NT2/D1 (cell line): ENCODE data around the gene TMPRSS11A.

Experiments
- SUZ12 ChIP-seq: IDR thresholded peaks from 2 replicates; pipeline ENCODE4 v1.6.1; 2011; ENCODE audit not compliant: insufficient read length, insufficient read depth; ENCODE audit errors: extremely low read depth
- YY1 ChIP-seq: IDR thresholded peaks from 2 replicates; pipeline ENCODE4 v1.6.1; 2011; ENCODE audit not compliant: insufficient read length, insufficient read depth
- ZNF274 ChIP-seq: IDR thresholded peaks from 2 replicates; pipeline ENCODE4 v1.6.1; 2011; ENCODE audit warnings: mild to moderate bottlenecking, low read depth, low read length

DNA sequence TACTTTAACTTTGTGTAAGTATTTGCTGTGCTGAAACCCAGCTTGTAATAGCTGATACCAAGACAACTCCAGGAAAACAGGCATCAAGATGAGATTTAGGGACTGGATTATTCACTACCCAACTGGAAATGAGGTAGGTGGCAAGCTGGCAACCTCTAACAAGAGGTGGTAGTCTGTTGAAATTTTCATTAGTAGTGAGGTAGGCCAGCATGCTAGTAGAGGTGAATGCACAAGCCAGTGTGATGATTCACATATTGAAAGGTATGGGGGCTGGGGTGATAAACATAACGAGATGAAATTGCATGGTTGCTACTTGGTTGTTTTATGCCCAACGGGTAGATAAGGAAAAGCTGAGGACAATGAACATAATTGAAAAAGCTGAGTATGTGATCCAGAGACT lies 71.0 kb downstream of the TMPRSS11A start:
- TF ChIP-seq ZNF274 (no peak), YY1 (no peak), SUZ12 (no peak)
